HUES6 (cell line): Measurements from ENCODE around the gene SGCE.
A peak's percentile ranks its signal among the peaks of the same experiment; 100 is the strongest.

Experiments
- H3K27ac ChIP-seq: 2 replicates; pipeline ENCODE4 v1.7.0; 2013; ENCODE audit warnings: low read depth, mild to moderate bottlenecking, low read length, inconsistent platforms
- H3K27me3 ChIP-seq: 2 replicates; pipeline ENCODE4 v1.6.1; 2013; ENCODE audit warnings: low read length; ENCODE audit not compliant: control insufficient read depth, insufficient read depth
- H3K36me3 ChIP-seq: 2 replicates; pipeline ENCODE4 v1.6.1; 2013; ENCODE audit warnings: low read length; ENCODE audit not compliant: control insufficient read depth, insufficient read depth
- H3K4me1 ChIP-seq: 2 replicates; pipeline ENCODE4 v1.6.1; 2013; ENCODE audit warnings: low read length; ENCODE audit not compliant: control insufficient read depth, insufficient read depth
- H3K4me3 ChIP-seq: 2 replicates; pipeline ENCODE4 v1.5.1; 2013; ENCODE audit warnings: low read depth, low read length
- H3K9ac ChIP-seq: one replicate; pipeline ENCODE4 v1.6.1; 2013; ENCODE audit warnings: mild to moderate bottlenecking, low read length
- H3K9me3 ChIP-seq: 2 replicates; pipeline ENCODE4 v1.6.1; 2013; ENCODE audit warnings: low read depth, low read length; ENCODE audit not compliant: control insufficient read depth, insufficient read depth

SGCE gene

DNA sequence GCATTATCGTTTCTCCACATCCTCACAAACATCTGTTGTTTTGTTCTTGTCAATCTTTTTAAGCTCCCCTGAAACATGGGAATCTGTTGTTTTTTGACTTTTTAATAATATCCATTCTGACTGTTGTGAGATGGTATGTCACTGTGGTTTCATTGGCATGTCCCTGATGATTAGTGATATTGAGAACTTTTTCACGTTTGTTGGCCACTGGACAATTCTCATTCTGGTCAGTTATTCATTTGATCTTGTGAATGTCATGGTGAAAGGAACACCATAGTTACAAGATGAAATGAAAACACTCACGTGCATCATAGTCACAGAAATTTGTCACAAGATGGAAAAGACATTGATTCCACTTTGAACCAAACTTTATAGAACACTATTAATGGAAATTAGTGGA is 20.5 kb upstream of the SGCE start:
- H3K9me3 ChIP-seq = no peaks in the 10 kb centered on the region
- H3K27me3 ChIP-seq = no peaks in the 10 kb centered on the region
- H3K27ac ChIP-seq = no peak overlapping the region
- no peak overlapping the region for H3K9ac ChIP-seq
- H3K4me3 ChIP-seq = no peak overlapping the region
- H3K4me1 ChIP-seq = no peaks in the 10 kb centered on the region
- no peaks in the 10 kb centered on the region for H3K36me3 ChIP-seq

DNA sequence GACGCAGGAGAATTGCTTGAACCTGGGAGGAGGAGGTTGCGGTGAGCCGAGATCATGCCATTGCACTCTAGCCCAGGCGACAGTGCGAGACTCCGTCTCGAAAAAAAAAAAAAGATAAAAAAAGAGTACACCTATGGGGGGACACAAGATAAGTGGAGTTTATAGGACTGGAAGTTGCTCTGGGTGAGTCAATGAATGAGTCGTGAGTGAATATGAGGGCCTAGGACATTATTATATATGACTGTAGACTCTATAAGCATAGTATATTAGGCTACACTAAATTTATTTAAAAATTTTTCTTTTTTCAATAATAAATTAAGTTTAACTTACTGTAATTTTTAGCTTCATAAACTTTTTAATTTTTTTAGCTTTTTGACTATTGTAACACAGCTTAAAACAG is 19.4 kb upstream of the SGCE start:
- Histone ChIP-seq H3K27me3 (no peaks in the 10 kb centered on the region), H3K9me3 (no peaks in the 10 kb centered on the region), H3K36me3 (no peaks in the 10 kb centered on the region), H3K4me1 (no peaks in the 10 kb centered on the region), H3K27ac (no peak overlapping the region), H3K9ac (no peak overlapping the region), H3K4me3 (no peak overlapping the region)

DNA sequence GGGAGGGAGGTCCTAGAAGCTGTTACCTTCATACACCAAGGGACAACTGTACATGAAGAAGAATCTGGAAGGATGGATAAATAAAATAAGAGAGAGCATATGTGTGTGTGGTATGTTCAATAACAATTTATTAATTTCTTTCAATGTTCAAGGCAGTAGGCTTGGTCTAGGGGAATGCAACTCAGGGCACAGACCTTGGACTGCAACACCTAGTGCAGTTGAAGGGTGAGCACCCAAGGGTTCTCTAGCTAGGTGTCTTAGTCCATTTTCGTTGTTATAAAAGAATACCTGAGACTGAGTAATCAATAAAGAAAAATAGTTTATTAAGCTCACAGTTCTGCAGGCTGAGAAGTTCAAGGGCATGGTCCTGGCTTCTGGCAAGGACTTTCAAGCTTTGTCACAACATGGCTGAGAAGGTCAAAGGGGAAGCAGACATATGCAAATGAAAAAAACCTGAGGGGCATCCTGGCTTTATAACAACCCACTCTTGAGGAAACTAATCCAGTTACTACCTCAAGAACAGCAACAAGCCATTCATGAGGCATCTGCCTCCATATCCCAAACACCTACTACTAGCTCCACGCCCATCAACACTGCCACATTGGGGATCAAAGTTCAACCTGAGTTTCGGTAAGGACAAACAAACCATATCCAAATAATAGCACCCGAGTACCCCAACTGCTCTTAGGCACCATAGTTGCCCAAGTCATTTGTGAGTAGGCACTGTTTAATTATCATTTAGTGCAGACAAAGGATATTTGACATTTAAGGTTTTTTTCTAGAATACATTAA is 15.7 kb upstream of the SGCE start:
- Histone ChIP-seq H3K9me3 (no peaks in the 10 kb centered on the region), H3K36me3 (no peaks in the 10 kb centered on the region), H3K27ac (no peak overlapping the region), H3K4me1 (no peaks in the 10 kb centered on the region), H3K9ac (no peak overlapping the region), H3K27me3 (no peaks in the 10 kb centered on the region), H3K4me3 (no peak overlapping the region)

DNA sequence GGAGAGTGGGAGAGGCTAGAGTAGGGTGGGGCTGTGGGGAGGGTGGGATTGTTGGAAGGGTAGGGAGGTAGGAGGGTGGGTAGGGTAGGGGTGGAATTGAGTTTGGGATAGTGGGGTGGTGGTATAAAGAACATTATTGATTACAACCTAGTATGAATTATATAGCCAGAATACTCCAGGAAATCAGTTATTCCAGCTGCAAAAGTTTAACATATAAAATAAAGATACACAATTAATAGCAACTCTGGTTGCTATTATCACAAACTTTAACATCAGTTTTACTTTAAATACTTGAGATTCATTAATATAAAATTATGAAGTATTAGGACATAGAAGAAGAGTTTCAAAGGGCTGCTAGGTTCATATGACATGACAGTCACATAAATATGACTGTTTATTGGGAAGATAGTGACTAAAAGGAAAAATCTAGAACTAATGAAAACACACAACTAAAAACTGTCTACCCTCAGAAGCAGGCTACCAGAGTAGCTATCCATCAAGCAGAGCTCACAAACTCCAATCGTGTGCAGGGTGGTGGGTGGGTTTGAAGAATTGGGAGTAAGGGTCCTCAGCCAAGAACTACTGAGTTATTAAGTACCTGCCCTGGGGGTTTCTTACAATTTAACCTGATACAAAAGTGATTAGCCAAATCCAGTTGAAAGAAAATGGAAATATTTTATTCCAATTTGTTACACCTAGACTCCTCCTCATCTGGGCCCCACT is 14.0 kb upstream of the SGCE start:
- Histone ChIP-seq H3K4me1 (no peaks in the 10 kb centered on the region), H3K4me3 (no peak overlapping the region), H3K9ac (no peak overlapping the region), H3K9me3 (no peaks in the 10 kb centered on the region), H3K27me3 (no peaks in the 10 kb centered on the region), H3K36me3 (no peaks in the 10 kb centered on the region), H3K27ac (no peak overlapping the region)

DNA sequence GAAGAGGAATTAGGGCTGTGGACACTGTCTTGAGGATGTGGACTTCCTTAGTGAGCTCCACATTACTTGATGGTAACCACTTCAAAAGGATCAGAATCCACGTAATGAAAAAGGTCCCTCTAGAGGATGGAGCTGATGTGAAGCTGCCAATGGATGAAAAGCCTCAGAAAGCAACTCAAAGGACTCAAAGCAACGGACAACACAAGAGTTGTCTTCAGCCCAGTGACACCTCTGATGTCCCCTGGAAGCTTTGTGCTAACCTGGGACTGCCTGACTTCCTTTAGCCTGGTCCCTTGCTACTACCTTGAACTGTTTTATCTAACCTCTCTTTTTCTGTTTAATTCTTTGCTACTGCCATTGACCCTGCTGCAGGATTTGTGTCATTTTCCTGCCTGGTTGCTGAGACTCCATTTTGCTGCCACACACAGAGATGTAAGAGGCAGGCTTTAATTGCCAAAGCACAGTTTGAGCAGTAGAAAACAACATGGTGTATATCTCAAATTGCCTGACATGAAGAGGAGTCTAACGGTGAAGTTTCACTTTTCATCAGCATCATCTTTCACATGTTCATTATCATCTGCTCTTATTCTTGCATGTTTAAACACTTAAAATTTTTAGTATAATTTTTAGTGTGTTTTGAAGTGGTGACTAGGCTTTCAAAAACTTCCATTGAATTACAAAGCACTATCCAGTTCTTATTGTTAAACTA is 11.1 kb upstream of the SGCE start:
- no peak overlapping the region for H3K27ac ChIP-seq

DNA sequence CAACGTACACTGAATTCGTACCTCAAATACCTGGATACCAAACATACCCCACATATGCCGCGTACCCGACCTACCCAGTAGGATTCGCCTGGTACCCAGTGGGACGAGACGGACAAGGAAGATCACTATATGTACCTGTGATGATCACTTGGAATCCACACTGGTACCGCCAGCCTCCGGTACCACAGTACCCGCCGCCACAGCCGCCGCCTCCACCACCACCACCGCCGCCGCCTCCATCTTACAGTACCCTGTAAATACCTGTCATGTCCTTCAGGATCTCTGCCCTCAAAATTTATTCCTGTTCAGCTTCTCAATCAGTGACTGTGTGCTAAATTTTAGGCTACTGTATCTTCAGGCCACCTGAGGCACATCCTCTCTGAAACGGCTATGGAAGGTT is 9.5 kb upstream of the SGCE start:
- Histone ChIP-seq H3K4me3 (no peak overlapping the region), H3K9ac (no peak overlapping the region), H3K4me1 (no peaks in the 10 kb centered on the region), H3K27ac (no peak overlapping the region), H3K27me3 (no peaks in the 10 kb centered on the region), H3K36me3 (peaks cover 4% of the 10 kb centered on the region; the same call in 1 of the 2 replicates), H3K9me3 (peaks cover 2% of the 10 kb centered on the region; the same call in 1 of the 2 replicates)

More for the DNA sequence above, 11.1 kb upstream of the SGCE start:
- Histone ChIP-seq H3K4me1 (no peaks in the 10 kb centered on the region), H3K9ac (no peak overlapping the region), H3K4me3 (no peak overlapping the region), H3K36me3 (peaks cover 4% of the 10 kb centered on the region; the same call in 1 of the 2 replicates), H3K9me3 (peaks cover 2% of the 10 kb centered on the region; the same call in 1 of the 2 replicates), H3K27me3 (no peaks in the 10 kb centered on the region)

DNA sequence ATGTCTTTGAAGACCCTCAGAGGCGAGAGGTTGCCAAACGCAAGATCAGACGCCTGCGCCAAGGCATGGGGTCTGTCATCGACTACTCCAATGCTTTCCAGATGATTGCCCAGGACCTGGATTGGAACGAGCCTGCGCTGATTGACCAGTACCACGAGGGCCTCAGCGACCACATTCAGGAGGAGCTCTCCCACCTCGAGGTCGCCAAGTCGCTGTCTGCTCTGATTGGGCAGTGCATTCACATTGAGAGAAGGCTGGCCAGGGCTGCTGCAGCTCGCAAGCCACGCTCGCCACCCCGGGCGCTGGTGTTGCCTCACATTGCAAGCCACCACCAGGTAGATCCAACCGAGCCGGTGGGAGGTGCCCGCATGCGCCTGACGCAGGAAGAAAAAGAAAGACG is 8.1 kb upstream of the SGCE start:
- Histone ChIP-seq H3K9me3 (peaks cover 2% of the 10 kb centered on the region; the same call in 1 of the 2 replicates), H3K4me3 (no peak overlapping the region), H3K27me3 (no peaks in the 10 kb centered on the region), H3K4me1 (no peaks in the 10 kb centered on the region), H3K9ac (no peak overlapping the region), H3K36me3 (peaks cover 4% of the 10 kb centered on the region; the same call in 1 of the 2 replicates), H3K27ac (no peak overlapping the region)

DNA sequence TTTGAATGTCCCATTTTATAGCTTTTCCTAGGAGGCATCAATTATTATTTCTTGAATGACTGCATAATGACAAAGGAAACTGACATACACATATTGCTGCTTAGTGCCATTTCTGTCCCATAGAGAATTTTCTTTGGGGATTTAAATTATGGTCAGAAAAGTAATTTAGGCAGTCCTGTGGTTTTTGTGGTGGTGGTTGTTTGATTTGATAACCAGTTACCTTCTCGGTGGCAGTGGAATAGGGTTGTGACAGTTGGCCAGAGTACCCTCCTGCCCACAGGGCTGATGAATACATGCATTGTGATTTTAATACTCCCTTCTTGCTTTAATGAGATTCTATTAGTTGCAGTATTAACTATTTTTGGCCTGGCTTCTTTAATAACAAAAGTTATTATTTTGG is 6.6 kb upstream of the SGCE start:
- Histone ChIP-seq H3K27ac (no peak overlapping the region), H3K4me1 (no peaks in the 10 kb centered on the region), H3K27me3 (no peaks in the 10 kb centered on the region), H3K4me3 (no peak overlapping the region), H3K9me3 (peaks cover 2% of the 10 kb centered on the region; the same call in 1 of the 2 replicates), H3K36me3 (peaks cover 4% of the 10 kb centered on the region; the same call in 1 of the 2 replicates), H3K9ac (no peak overlapping the region)

DNA sequence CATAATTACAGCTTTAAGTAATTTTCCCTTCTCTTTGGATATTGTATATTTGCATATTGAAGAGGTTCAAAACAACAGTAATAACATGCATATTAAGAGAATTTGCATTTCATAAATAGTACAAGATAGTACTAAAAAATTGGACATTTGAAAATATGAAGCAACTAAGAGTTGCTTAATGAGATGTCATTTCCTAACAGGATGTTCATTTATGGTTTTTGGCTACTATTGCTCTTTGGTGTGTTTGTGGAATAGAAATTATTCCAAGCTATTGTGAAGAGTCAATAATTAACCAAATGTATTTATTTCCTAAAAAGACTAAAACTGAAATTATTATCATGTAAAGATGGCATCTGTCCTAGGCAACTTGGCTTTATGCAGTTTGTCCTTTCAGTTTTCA is 4.1 kb upstream of the SGCE start:
- Histone ChIP-seq H3K4me3 (no peak overlapping the region), H3K27me3 (no peaks in the 10 kb centered on the region; the same call in 1 of the 2 replicates), H3K36me3 (peaks cover 4% of the 10 kb centered on the region; the same call in 1 of the 2 replicates), H3K4me1 (no peaks in the 10 kb centered on the region), H3K27ac (no peak overlapping the region), H3K9me3 (peaks cover 14% of the 10 kb centered on the region), H3K9ac (no peak overlapping the region)

DNA sequence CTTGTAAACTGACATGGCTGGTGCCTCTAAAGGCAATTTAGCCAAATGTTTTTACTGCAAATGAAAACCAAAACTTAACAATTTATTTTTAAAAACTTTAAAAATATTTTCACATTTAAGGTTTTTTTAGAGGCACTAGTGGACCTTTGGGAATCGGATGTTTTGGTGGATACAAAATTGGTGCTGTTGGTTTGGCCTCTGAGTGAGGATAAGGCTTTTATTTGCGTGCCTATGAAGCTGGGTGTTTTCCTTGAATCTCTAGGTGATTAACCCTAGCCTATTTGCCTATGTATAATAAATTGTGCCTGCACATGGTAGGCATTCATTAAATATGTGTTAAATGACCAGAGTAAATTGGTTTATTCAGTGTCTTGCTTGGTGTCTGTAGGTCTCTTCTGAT is 2.9 kb upstream of the SGCE start:
- Histone ChIP-seq H3K4me1 (peaks cover 6% of the 10 kb centered on the region; the same call in 1 of the 2 replicates), H3K27ac (no peak overlapping the region), H3K27me3 (peaks cover 8% of the 10 kb centered on the region; the same call in 1 of the 2 replicates), H3K4me3 (peak overlapping the region; percentile 11; the same call in 1 of the 2 replicates), H3K9me3 (peaks cover 14% of the 10 kb centered on the region), H3K9ac (no peak overlapping the region), H3K36me3 (no peaks in the 10 kb centered on the region; the same call in 1 of the 2 replicates)
